T-helper 2 cell treated with Interferon-gamma antibody and Interleukin-4, amounts not matched to agents 100 ng/mL and 5 ng/mL, for 36 hours (primary cell): ENCODE results near the gene MBD3L1. TPM values are rescaled to one million over a fixed set of nuclear protein-coding genes. Genes with fewer than 3 reads are reported as not detected.

Experiments
- intact Hi-C: fragments of 100-400 bp; cut with micrococcal nuclease; formaldehyde crosslinking; loops from one replicate; pipeline ENCODE4 v1.15.1; 2023
- total RNA-seq: library from RNA; stranded (reverse); gene quantifications from 2 replicates; pipeline ENCODE4 v1.2.3, GENCODE V29; 2022

Gene MBD3L1
- total RNA-seq, 1 donor from 2014 or later, result not detected

GRCh38 chr19:8880868-8881488 lies 48.8 kb downstream of the MBD3L1 start:
- intact Hi-C loops, result no loop called here

DNA sequence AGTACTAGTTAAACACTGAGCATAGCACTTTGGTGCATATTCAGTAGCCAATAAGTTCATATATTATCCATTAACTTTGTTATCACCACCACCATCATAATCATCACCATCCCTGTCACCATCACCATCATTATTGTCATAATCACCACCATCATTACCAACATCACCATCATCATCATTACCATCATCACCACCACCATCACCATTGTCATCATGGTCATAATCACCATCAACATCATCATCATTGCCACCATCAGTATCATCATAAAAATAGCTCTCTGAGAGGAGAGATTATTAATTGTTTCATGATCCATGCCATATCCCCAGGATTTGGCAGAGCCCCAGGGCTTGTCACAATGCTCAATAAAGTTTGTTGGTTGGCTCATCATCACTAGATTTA lies 49.3 kb downstream of the MBD3L1 start:
- intact Hi-C loops, result no loop called here

DNA sequence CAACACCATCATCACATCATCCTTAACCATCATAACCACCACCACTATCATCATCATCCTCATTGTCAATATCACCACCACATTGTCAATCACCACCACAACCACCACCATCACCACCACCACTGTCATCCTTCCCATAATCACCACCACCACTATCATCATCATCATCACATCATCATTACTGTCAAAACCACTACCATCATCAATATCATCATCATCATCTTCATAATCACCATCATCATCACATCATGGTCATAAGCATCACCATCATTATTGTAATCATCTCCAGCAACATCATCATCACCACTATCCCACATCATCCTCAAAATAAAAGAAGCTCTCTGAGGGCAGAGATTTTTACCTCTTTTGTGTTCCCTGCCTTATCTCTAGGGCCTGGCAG lies 52.2 kb downstream of the MBD3L1 start:
- intact Hi-C loops, result no loop called here

DNA sequence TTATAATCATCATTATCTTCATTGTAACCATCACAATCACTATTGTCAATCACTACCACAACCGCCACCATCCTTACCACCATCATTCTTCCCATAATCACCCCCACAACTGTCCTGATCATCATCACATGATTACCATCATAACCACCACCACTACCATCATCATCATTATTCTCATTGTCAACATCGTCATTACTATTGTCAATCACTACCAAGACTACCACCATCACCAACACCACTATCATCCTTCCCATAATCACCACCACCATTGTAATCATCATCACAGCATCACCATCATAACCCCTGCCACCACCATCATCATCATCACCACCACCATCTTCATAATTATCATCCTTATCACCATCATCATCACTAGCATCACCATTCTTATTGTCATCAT lies 55.2 kb downstream of the MBD3L1 start:
- intact Hi-C loops, result no loop called here

DNA sequence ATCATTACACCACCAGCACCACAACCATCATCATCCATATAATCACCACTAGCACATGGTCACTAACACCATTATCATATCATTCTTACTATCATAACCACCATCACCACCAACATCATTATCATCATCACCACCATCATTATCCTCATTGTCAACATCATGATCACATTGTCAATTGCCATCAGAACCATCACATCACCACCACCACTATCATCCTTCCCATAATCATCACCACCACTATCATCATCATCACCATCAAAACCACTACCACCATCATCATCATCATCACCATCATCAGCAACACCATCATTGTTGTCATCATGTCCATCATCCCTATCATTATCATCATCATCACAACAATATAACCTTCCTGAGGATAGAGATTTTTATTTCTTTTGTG lies 58.1 kb downstream of the MBD3L1 start:
- intact Hi-C loops, result no loop called here

Other genes starting within 250 kb of the MBD3L1 start
- 6.4 and 8.4 TPM in 2 replicates for gene ADAMTS10, start 221.7 kb upstream of the MBD3L1 start, total RNA-seq
- not detected in 2 replicates for gene NFILZ, start 201.7 kb upstream of the MBD3L1 start, total RNA-seq
- gene ACTL9, start 133.6 kb upstream of the MBD3L1 start, total RNA-seq, result not detected in 2 replicates
- not detected in 2 replicates for gene OR2Z1, start 110.7 kb upstream of the MBD3L1 start, total RNA-seq
- 17.5 and 19.3 TPM in 2 replicates for gene ZNF558, start 73 bp upstream of the MBD3L1 start, total RNA-seq
- gene MUC16, start 178.0 kb downstream of the MBD3L1 start, total RNA-seq, result not detected in 2 replicates